ENCODE measurements around the gene CCDC188. TPM values are rescaled to one million over a fixed set of nuclear protein-coding genes. Genes with fewer than 3 reads are reported as not detected.

The CCDC188 gene
- total RNA-seq, 4 donors from 2014 or later = 2.1 TPM; not detected in 3

GRCh38 chr22:20156611-20157429 lies 6.0 kb upstream of the CCDC188 start:
- H3K27ac ChIP-seq = no peak overlapping the region
- H3K9me3 ChIP-seq = no peaks in the 10 kb centered on the region
- TF ChIP-seq POLR2A (IDR thresholded peaks at IDR 0.05) = no peak
- TF ChIP-seq, protein P1, sequence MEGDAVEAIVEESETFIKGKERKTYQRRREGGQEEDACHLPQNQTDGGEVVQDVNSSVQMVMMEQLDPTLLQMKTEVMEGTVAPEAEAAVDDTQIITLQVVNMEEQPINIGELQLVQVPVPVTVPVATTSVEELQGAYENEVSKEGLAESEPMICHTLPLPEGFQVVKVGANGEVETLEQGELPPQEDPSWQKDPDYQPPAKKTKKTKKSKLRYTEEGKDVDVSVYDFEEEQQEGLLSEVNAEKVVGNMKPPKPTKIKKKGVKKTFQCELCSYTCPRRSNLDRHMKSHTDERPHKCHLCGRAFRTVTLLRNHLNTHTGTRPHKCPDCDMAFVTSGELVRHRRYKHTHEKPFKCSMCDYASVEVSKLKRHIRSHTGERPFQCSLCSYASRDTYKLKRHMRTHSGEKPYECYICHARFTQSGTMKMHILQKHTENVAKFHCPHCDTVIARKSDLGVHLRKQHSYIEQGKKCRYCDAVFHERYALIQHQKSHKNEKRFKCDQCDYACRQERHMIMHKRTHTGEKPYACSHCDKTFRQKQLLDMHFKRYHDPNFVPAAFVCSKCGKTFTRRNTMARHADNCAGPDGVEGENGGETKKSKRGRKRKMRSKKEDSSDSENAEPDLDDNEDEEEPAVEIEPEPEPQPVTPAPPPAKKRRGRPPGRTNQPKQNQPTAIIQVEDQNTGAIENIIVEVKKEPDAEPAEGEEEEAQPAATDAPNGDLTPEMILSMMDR (IDR thresholded peaks at IDR 0.05) = peak; percentile 99 to 100 (median 100)
- intact Hi-C loops (cut with DNase I) = no loop called here
- H3K27me3 ChIP-seq = peaks cover 0 to 60% (median 0%) of the 10 kb centered on the region in 4 donors
- 41 to 65% methylated on average over 6 to 8 of the region's 17 CpGs for WGBS, 2 donors
- H3K36me3 ChIP-seq = no peaks in the 10 kb centered on the region
- H3K4me3 ChIP-seq = no peak overlapping the region
- peak; percentile 30 for DNase-seq
- H3K4me1 ChIP-seq = peaks cover 0 to 11% (median 0%) of the 10 kb centered on the region in 3 donors

GRCh38 chr22:20156042-20156389 lies 5.2 kb upstream of the CCDC188 start:
- WGBS, 2 donors = 42% methylated on average over 3 of the region's 7 CpGs; no CpG with 5 or more reads in 1 of the 2 donors
- intact Hi-C loops (cut with DNase I) = no loop called here
- TF ChIP-seq, protein P1 (IDR thresholded peaks at IDR 0.05) = no peak
- no peak for TF ChIP-seq POLR2A (IDR thresholded peaks at IDR 0.05)

GRCh38 chr22:20155330-20156041 lies 4.6 kb upstream of the CCDC188 start:
- no peak for DNase-seq
- H3K9me3 ChIP-seq = no peaks in the 10 kb centered on the region
- peaks cover 0 to 11% (median 0%) of the 10 kb centered on the region in 3 donors for H3K4me1 ChIP-seq
- intact Hi-C loops (cut with DNase I) = no loop called here
- H3K36me3 ChIP-seq = no peaks in the 10 kb centered on the region
- no peak overlapping the region for H3K27ac ChIP-seq
- H3K27me3 ChIP-seq = peaks cover 0 to 56% (median 0%) of the 10 kb centered on the region in 4 donors
- WGBS, 2 donors = 34 to 77% methylated on average over 8 to 15 of the region's 30 CpGs
- TF ChIP-seq, protein P1 (IDR thresholded peaks at IDR 0.05) = no peak
- TF ChIP-seq POLR2A (IDR thresholded peaks at IDR 0.05) = no peak
- peak overlapping the region in 2 of 4 donors; percentile 22 to 47 for H3K4me3 ChIP-seq

More at GRCh38 chr22:20156042-20156389, 5.2 kb upstream of the CCDC188 start:
- Histone ChIP-seq H3K9me3 (no peaks in the 10 kb centered on the region), H3K27me3 (peaks cover 0 to 56% (median 0%) of the 10 kb centered on the region in 4 donors), H3K4me3 (no peak overlapping the region), H3K36me3 (no peaks in the 10 kb centered on the region), H3K27ac (no peak overlapping the region), H3K4me1 (peaks cover 0 to 11% (median 0%) of the 10 kb centered on the region in 3 donors)
- DNase-seq = no peak

GRCh38 chr22:20154602-20155187 lies 3.8 kb upstream of the CCDC188 start:
- DNase-seq = no peak
- intact Hi-C loops (cut with DNase I) = no loop called here
- H3K4me3 ChIP-seq = peak overlapping the region in 2 of 4 donors; percentile 22 to 47
- 20 to 33% methylated on average over 3 to 4 of the region's 14 CpGs for WGBS, 2 donors
- H3K9me3 ChIP-seq = no peaks in the 10 kb centered on the region
- TF ChIP-seq, protein P1 (IDR thresholded peaks at IDR 0.05) = no peak
- TF ChIP-seq POLR2A (IDR thresholded peaks at IDR 0.05) = no peak
- H3K27ac ChIP-seq = peak overlapping the region in 1 of 4 donors; percentile 39
- H3K4me1 ChIP-seq = peaks cover 0 to 11% (median 0%) of the 10 kb centered on the region in 3 donors
- H3K36me3 ChIP-seq = no peaks in the 10 kb centered on the region
- peaks cover 0 to 56% (median 0%) of the 10 kb centered on the region in 4 donors for H3K27me3 ChIP-seq
